ENCODE results near the gene FGF8. TPM values are rescaled to one million over a fixed set of nuclear protein-coding genes. Genes with fewer than 3 reads are reported as not detected.
A peak's percentile ranks its signal among the peaks of the same experiment; 100 is the strongest.
"Not testable (repeated sequence)": the region's sequence is repeated elsewhere in the genome, so short reads cannot be mapped to it uniquely, and the experiment has no call there.

Gene FGF8
- total RNA-seq, 2 donors from 2014 or later: not detected

DNA sequence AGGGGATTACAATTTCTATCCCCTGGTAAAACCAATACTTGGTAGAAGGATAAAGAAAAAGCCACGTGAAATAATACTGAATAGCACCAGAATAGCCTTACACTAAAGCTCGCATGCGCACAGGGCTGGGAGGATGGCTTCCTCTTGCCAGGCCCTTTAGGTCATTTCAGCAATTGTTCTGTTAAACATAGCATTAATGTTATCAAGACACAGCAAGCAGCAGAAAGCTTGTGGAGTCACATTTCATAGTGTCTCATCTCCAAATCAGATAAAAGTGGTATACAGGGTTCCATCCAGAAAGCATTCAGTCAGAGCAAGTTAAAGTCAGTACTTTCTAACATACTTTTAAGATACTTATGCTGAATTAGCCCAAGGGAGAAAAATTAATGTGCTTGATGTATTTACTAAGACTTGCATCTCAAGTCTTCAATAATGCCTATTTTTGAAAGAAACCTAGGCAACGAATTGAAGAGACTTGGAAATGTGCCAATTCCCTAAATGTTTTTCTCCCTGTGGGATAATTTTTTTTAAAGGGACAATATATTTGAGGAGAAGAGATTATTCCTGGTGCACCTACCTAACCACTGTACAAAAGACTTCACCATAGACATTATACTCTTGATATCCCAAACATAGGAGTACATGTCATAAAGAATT lies 21.6 kb upstream of the FGF8 start:
- ATAC-seq: no peak
- H3K4me3 Mint-ChIP-seq: no peak overlapping the region
- no peaks in the 10 kb centered on the region for H3K9me3 ChIP-seq (ENCODE audit: control insufficient read depth, low read length, poor library complexity, severe bottlenecking)
- no peak for DNase-seq
- peaks cover 8% of the 10 kb centered on the region for H3K36me3 Mint-ChIP-seq (ENCODE audit: low read depth)
- H3K27ac Mint-ChIP-seq: no peak overlapping the region
- peaks cover 23% of the 10 kb centered on the region for H3K4me1 Mint-ChIP-seq
- H3K27me3 Mint-ChIP-seq: no peaks in the 10 kb centered on the region

GRCh38 chr10:101793526-101793925 lies 17.6 kb upstream of the FGF8 start:
- Mint-ChIP-seq H3K4me3 (no peak overlapping the region), H3K4me1 (peaks cover 5% of the 10 kb centered on the region), H3K27me3 (no peaks in the 10 kb centered on the region), H3K27ac (no peak overlapping the region), H3K36me3 (ENCODE audit: low read depth) (peaks cover 2% of the 10 kb centered on the region)
- H3K9me3 ChIP-seq (ENCODE audit: control insufficient read depth, low read length, poor library complexity, severe bottlenecking): no peaks in the 10 kb centered on the region
- no peak for ATAC-seq
- no peak for DNase-seq

DNA sequence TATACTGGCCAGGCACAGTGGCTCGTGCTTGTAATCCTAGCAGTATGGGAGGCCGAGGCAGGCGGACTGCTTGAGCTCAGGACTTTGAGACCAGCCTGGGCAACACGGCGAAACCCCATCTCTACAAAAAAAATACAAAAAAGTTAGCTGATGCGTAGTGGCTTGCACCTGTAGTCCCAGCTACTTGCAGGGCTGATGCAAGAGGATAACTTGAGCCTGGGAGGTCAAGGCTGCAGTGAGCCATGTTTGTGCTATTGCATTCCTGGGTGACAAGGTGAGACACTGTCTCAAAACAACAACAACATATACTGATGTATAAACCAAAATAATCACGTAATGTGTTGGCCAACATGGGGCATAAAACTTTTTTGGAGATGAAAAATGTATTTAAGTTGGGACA lies 13.8 kb upstream of the FGF8 start:
- Mint-ChIP-seq H3K27me3 (no peaks in the 10 kb centered on the region), H3K27ac (no peak overlapping the region), H3K4me3 (no peak overlapping the region), H3K4me1 (peaks cover 10% of the 10 kb centered on the region), H3K36me3 (ENCODE audit: low read depth) (peaks cover 5% of the 10 kb centered on the region)
- no peaks in the 10 kb centered on the region for H3K9me3 ChIP-seq (ENCODE audit: control insufficient read depth, low read length, poor library complexity, severe bottlenecking)
- DNase-seq (no peak), ATAC-seq (no peak)

DNA sequence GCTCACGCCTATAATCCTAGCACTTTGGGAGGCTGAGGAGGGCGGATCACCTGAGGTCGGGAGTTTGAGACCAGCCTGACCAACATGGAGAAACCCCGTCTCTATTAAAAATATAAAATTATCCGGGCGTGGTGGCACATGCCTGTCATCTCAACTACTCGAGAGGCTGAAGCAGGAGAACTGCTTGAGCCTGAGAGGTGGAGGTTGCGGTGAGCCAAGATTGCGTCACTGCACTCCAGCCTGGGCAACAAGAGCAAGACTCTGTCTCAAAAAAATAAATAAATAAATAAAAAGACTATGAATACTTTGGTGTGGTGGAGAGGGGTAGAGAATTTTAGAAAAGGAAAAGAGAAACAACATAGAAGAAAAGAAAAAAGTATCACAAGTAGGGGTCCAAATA lies 13.3 kb upstream of the FGF8 start:
- not testable (repeated sequence) for H3K27me3 Mint-ChIP-seq; H3K36me3 Mint-ChIP-seq (ENCODE audit: low read depth); H3K27ac Mint-ChIP-seq; H3K4me3 Mint-ChIP-seq; H3K9me3 ChIP-seq (ENCODE audit: control insufficient read depth, low read length, poor library complexity, severe bottlenecking); DNase-seq; ATAC-seq
- peaks cover 14% of the 10 kb centered on the region for H3K4me1 Mint-ChIP-seq

GRCh38 chr10:101785801-101786200 lies 9.9 kb upstream of the FGF8 start:
- Mint-ChIP-seq H3K27me3 (no peaks in the 10 kb centered on the region), H3K4me1 (peaks cover 38% of the 10 kb centered on the region), H3K36me3 (ENCODE audit: low read depth) (peaks cover 5% of the 10 kb centered on the region), H3K4me3 (no peak overlapping the region), H3K27ac (no peak overlapping the region)
- DNase-seq (no peak), ATAC-seq (no peak)
- no peaks in the 10 kb centered on the region for H3K9me3 ChIP-seq (ENCODE audit: control insufficient read depth, low read length, poor library complexity, severe bottlenecking)

GRCh38 chr10:101784558-101784957 lies 8.6 kb upstream of the FGF8 start:
- no peak for ATAC-seq

DNA sequence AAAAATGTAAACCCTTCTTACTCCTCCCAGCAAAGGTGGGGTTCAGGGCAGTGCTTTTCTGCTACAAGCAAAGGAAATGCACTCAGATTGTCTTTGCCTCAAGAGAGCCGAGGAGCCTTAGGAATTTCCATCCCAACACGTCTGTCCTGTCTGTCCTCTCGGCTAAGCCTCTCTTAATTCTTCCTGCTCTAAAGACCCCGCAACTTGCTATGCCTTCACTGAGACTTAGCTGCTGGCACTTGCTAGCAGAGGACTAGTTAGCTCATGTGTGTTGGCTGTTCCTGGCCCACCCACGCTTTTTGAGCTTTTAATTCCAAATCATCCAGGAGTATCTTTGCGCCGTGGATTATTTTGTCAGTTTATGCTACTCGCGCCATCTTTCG lies 7.8 kb upstream of the FGF8 start:
- DNase-seq: no peak
- peaks cover 50% of the 10 kb centered on the region for H3K4me1 Mint-ChIP-seq
- ATAC-seq: no peak
- no peaks in the 10 kb centered on the region for H3K9me3 ChIP-seq (ENCODE audit: control insufficient read depth, low read length, poor library complexity, severe bottlenecking)
- H3K27me3 Mint-ChIP-seq: peaks cover 7% of the 10 kb centered on the region
- H3K4me3 Mint-ChIP-seq: peak overlapping the region; percentile 99
- peaks cover 8% of the 10 kb centered on the region for H3K36me3 Mint-ChIP-seq (ENCODE audit: low read depth)
- peak overlapping the region; percentile 99 for H3K27ac Mint-ChIP-seq

More at GRCh38 chr10:101784558-101784957, 8.6 kb upstream of the FGF8 start:
- peaks cover 5% of the 10 kb centered on the region for H3K36me3 Mint-ChIP-seq (ENCODE audit: low read depth)
- no peaks in the 10 kb centered on the region for H3K27me3 Mint-ChIP-seq
- H3K4me1 Mint-ChIP-seq: peaks cover 42% of the 10 kb centered on the region
- DNase-seq: no peak
- peak overlapping the region; percentile 99 for H3K4me3 Mint-ChIP-seq
- no peaks in the 10 kb centered on the region for H3K9me3 ChIP-seq (ENCODE audit: control insufficient read depth, low read length, poor library complexity, severe bottlenecking)
- H3K27ac Mint-ChIP-seq: peak overlapping the region; percentile 99

DNA sequence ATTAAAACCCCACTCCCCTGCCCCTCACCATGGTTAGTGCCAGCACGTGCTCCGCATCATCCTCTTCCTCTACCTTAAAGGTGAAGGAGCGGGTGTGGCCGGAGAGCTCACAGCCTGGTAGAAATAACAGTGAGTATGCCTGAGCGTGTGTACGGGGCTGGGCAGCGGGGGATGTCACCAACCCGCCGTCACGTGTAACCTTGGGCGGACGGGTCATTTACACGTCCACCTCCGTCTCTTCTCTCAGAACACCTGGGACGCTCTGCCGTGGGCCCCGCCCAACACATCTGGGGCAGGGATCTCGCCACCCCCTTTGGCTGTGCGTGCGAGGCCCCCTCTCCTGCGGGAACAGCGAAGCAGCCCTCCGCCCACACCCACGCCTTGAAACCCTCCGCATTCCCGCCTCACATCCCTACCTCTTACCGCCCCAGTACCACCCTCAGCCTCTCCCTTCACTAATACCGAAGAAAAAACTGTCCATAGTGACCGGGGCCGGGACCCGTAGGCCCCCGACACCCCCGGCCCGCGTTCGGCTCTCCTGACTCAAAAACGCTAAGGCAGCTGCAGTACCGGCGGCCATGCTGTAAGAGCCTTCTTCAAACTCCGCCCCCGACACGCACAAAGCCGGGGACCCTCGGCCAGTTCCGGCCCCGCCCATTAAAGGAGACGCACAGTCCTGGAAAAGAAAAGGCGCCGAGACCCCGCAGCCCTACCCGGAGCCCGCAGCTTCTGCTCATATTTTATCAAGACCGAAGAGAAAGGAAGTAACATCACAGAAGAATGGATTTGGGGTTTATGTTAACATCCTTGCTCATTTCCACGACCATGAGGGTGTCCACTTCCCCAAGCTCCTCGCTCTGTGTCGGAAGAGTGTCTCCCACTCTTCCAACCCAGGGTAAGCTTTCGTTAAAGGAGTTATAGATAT lies 7.2 kb upstream of the FGF8 start, which contains the start of gene NPM3:
NPM3 (minus strand) TSS at position 636 of the 925 bp plus-strand sequence; CDS start at position 580, 56 bp downstream.
- peaks cover 14% of the 10 kb centered on the region for H3K27me3 Mint-ChIP-seq
- peaks cover 51% of the 10 kb centered on the region for H3K4me1 Mint-ChIP-seq
- peak; percentile 61 to 69 (median 69) for DNase-seq
- peak within 1 kb of the TSS; percentile 99 for H3K4me3 Mint-ChIP-seq
- no peaks in the 10 kb centered on the region for H3K9me3 ChIP-seq (ENCODE audit: control insufficient read depth, low read length, poor library complexity, severe bottlenecking)
- peaks cover 8% of the 10 kb centered on the region for H3K36me3 Mint-ChIP-seq (ENCODE audit: low read depth)
- peak; percentile 81 for ATAC-seq
- peak within 1 kb of the TSS; percentile 99 for H3K27ac Mint-ChIP-seq

DNA sequence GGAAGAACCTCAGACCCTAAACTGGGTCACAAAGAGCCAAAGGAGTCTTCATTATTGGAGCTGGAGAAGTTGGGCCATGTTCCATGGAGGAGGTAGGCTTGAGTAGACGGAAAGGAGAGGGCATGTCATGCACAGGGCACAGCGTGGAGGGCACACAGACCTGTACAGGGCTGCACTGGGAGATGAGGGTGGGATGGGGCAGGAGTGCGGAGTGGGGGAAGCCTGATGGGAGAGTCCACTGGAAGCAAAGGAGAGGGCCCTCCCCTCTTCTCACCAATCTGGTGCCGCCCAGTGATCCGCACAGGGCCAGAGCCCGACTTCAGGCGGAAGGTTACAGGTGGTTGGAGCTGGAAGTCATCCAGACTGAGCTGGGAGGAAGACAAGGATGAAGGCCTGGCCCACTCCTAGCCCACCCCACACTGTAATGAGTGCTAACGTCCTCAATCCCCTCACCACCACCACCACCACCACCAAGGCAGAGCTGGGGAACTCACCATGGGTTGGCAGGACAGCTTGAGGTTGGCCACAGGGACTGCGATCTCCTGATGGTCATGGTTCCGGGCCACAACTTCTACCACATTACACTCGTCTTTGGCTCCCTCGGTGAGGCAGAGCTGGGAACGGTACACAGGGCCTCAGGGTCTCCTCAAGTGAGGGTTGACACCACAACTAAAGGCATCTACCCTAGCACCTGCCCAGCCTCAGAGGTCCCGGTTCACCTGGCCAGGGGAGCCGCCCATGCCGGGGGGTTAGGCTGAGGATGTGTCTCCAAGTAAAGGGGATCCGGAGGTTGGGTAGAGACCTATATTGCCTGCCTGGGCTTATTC lies 6.3 kb upstream of the FGF8 start:
- H3K4me1 Mint-ChIP-seq: peaks cover 53% of the 10 kb centered on the region
- H3K27me3 Mint-ChIP-seq: peaks cover 22% of the 10 kb centered on the region
- H3K36me3 Mint-ChIP-seq (ENCODE audit: low read depth): peaks cover 6% of the 10 kb centered on the region
- H3K4me3 Mint-ChIP-seq: peak overlapping the region; percentile 99
- ATAC-seq (no peak), DNase-seq (no peak)
- H3K27ac Mint-ChIP-seq: peak overlapping the region; percentile 99
- no peaks in the 10 kb centered on the region for H3K9me3 ChIP-seq (ENCODE audit: control insufficient read depth, low read length, poor library complexity, severe bottlenecking)

GRCh38 chr10:101781655-101781983 lies 5.7 kb upstream of the FGF8 start:
- Mint-ChIP-seq H3K4me1 (peaks cover 55% of the 10 kb centered on the region), H3K4me3 (peak overlapping the region; percentile 99), H3K36me3 (ENCODE audit: low read depth) (peaks cover 5% of the 10 kb centered on the region), H3K27me3 (peaks cover 28% of the 10 kb centered on the region), H3K27ac (peak overlapping the region; percentile 99)
- DNase-seq (no peak), ATAC-seq (no peak)
- H3K9me3 ChIP-seq (ENCODE audit: control insufficient read depth, low read length, poor library complexity, severe bottlenecking): no peaks in the 10 kb centered on the region

DNA sequence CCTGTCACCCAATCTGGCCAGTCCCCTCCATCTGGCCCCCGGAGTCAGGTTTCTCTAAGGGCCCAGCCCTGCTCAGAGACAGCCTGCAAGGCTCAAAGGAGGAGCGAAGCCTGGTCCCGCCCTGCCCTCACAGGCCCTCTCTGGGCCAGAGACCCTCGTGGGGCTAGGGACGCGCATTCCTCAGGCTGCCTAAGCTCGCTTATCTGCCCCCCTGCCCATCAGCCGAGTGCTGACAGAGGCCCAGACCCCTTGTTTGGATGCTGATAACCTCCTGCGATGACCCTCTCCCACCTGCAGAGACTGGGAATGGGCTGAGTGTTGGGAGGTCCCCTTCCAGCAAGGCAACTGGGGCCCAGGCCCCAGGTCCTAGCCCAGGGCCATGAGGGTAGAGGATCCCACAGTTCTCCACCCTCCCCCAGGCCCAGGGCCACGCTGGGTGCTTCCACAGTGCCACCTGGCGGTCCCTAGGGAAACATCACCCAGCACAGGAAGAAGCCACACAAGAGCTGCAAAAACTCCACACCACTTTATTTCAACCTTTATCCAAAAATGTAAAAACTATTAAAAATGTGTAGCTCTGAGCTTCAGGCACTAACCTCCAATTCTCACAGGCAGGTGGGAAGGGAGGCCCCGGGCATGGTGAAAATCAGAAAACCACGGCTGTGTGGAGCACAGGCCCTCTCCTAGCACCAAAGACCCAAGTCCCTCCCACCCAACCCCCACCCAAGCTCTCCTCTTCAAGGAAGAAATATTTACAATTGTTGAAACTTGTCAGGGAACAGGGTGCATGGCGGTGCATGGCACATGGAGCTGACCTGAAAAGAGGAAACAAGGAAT lies 5.1 kb upstream of the FGF8 start:
- ATAC-seq (peak; percentile 65), DNase-seq (peak; percentile 54 to 70 (median 60))
- peaks cover 54% of the 10 kb centered on the region for H3K4me1 Mint-ChIP-seq
- peaks cover 29% of the 10 kb centered on the region for H3K27me3 Mint-ChIP-seq
- no peaks in the 10 kb centered on the region for H3K9me3 ChIP-seq (ENCODE audit: control insufficient read depth, low read length, poor library complexity, severe bottlenecking)
- no peak overlapping the region for H3K27ac Mint-ChIP-seq
- peaks cover 5% of the 10 kb centered on the region for H3K36me3 Mint-ChIP-seq (ENCODE audit: low read depth)
- H3K4me3 Mint-ChIP-seq: peak overlapping the region; percentile 72

- no peak for DNase-seq
- peaks cover 5% of the 10 kb centered on the region for H3K36me3 Mint-ChIP-seq (ENCODE audit: low read depth)
Measured at GRCh38 chr10:101780187-101780817, 4.4 kb upstream of the FGF8 start.

More at GRCh38 chr10:101780187-101780817, 4.4 kb upstream of the FGF8 start:
- H3K9me3 ChIP-seq (ENCODE audit: control insufficient read depth, low read length, poor library complexity, severe bottlenecking): no peaks in the 10 kb centered on the region
- no peak for ATAC-seq
- peaks cover 51% of the 10 kb centered on the region for H3K4me1 Mint-ChIP-seq
- H3K4me3 Mint-ChIP-seq: peak overlapping the region; percentile 88
- H3K27ac Mint-ChIP-seq: no peak overlapping the region
- peaks cover 30% of the 10 kb centered on the region for H3K27me3 Mint-ChIP-seq

All from T-helper 17 cell (primary cell).